ENCODE data around the gene MED4. TPM values are rescaled to one million over a fixed set of nuclear protein-coding genes. Genes with fewer than 3 reads are reported as not detected.

MED4 gene
- total RNA-seq, 1 experiment from 2014 or later: 51.7 TPM

DNA sequence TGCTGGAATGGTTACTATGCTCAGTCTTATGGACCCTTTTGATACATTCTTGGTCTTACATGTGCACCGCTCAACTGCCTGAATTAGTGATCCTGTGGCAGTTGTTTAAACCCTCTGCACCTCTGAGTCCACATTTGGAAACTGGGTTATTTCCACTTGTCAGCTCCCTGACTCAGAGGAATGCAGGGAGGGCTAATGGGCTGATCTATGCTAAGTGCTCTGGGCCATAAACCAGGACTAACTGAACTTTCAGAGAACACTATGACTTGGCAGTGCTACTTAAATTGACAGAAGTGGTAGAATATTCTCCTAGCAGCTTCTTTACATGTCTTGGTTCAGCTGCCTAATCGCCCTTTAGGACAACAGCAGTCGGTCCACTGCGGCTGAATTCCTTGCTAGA is 26.8 kb upstream of the MED4 start:
- no peak for TF ChIP-seq EZH2 (IDR thresholded peaks at IDR 0.05; ENCODE audit: borderline replicate concordance, low read depth, low read length, poor library complexity, severe bottlenecking)
- TF ChIP-seq, protein P1, sequence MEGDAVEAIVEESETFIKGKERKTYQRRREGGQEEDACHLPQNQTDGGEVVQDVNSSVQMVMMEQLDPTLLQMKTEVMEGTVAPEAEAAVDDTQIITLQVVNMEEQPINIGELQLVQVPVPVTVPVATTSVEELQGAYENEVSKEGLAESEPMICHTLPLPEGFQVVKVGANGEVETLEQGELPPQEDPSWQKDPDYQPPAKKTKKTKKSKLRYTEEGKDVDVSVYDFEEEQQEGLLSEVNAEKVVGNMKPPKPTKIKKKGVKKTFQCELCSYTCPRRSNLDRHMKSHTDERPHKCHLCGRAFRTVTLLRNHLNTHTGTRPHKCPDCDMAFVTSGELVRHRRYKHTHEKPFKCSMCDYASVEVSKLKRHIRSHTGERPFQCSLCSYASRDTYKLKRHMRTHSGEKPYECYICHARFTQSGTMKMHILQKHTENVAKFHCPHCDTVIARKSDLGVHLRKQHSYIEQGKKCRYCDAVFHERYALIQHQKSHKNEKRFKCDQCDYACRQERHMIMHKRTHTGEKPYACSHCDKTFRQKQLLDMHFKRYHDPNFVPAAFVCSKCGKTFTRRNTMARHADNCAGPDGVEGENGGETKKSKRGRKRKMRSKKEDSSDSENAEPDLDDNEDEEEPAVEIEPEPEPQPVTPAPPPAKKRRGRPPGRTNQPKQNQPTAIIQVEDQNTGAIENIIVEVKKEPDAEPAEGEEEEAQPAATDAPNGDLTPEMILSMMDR (conservative IDR thresholded peaks at IDR 0.05; ENCODE audit: low read depth, low read length): no peak
- no TSS peak for BruUV-seq (replicated peaks)
- no peaks in the 10 kb centered on the region for H3K36me3 ChIP-seq (ENCODE audit: insufficient read depth, low read length, poor library complexity, severe bottlenecking)

DNA sequence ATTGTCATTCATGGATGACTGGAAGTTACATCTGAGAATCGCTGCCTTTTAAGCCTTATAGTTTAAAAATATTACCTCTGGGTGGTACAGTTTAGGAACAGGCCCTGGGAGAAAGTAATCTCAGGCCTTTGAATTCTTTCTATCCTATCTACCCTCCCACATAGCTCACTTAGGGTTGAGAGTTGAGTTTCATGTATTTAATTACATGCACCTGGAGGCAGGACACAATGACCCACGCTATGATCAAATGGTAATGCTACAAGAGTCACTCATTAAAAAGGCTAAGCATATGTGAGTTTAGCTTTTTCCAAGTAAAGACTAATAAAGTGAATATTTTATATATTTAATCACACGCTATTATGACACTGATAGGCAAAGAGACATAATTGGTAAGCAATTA is 25.3 kb upstream of the MED4 start:
- H3K27me3 ChIP-seq (replicated peaks; ENCODE audit: insufficient read depth, low read depth, low read length, poor library complexity): no peaks in the 10 kb centered on the region
- CTCF ChIA-PET: no interaction called here
- TF ChIP-seq, protein P1 (conservative IDR thresholded peaks at IDR 0.05; ENCODE audit: low read depth, low read length): no peak
- TF ChIP-seq EZH2 (IDR thresholded peaks at IDR 0.05; ENCODE audit: borderline replicate concordance, low read depth, low read length, poor library complexity, severe bottlenecking): no peak
- H3K36me3 ChIP-seq (ENCODE audit: insufficient read depth, low read length, poor library complexity, severe bottlenecking): no peaks in the 10 kb centered on the region
- BruUV-seq (replicated peaks): no TSS peak
- H3K4me1 ChIP-seq (ENCODE audit: insufficient read depth, low read length, poor library complexity, severe bottlenecking): no peaks in the 10 kb centered on the region
- no peak overlapping the region for H3K4me3 ChIP-seq (ENCODE audit: low read depth, low read length, poor library complexity, severe bottlenecking)
- no peak for DNase-seq (ENCODE audit: low spot score)
- intact Hi-C loops (cut with micrococcal nuclease; ENCODE audit: unreplicated experiment): no loop called here
- no peak overlapping the region for H3K27ac ChIP-seq (ENCODE audit: low read depth, low read length, poor library complexity, severe bottlenecking)
- no peaks in the 10 kb centered on the region for H3K9me3 ChIP-seq (ENCODE audit: low read depth, low read length, poor library complexity, severe bottlenecking)
- POLR2A ChIA-PET (ENCODE audit: low non-redundant PET): no interaction called here

More for the DNA sequence above, 26.8 kb upstream of the MED4 start:
- no peak overlapping the region for H3K4me3 ChIP-seq (ENCODE audit: low read depth, low read length, poor library complexity, severe bottlenecking)
- no peak overlapping the region for H3K27ac ChIP-seq (ENCODE audit: low read depth, low read length, poor library complexity, severe bottlenecking)
- POLR2A ChIA-PET (ENCODE audit: low non-redundant PET): no interaction called here
- H3K27me3 ChIP-seq (replicated peaks; ENCODE audit: insufficient read depth, low read depth, low read length, poor library complexity): no peaks in the 10 kb centered on the region
- DNase-seq (ENCODE audit: low spot score): no peak
- H3K9me3 ChIP-seq (ENCODE audit: low read depth, low read length, poor library complexity, severe bottlenecking): no peaks in the 10 kb centered on the region
- CTCF ChIA-PET: no interaction called here
- no peaks in the 10 kb centered on the region for H3K4me1 ChIP-seq (ENCODE audit: insufficient read depth, low read length, poor library complexity, severe bottlenecking)
- intact Hi-C loops (cut with micrococcal nuclease; ENCODE audit: unreplicated experiment): no loop called here

DNA sequence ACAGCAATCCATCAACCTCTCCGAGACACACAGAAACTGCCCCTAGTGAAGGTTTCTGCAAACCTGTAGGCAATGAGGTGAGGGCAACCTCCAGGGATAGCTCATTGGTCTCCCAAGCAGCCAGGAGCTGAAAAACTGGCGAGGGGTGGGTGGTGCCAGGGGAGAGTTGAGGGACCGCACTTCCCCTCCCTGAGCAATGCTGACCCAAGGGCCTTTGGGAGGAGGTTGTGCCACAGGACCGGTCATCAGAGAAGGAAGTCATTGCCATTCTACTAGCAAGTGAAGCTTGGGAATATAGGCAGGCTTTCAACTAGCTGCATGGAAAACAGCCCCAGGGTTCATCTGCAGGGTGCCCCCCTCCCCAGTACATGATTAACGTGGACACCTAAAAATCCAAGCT is 23.1 kb upstream of the MED4 start:
- Histone ChIP-seq H3K27me3 (replicated peaks; ENCODE audit: insufficient read depth, low read depth, low read length, poor library complexity) (no peaks in the 10 kb centered on the region), H3K4me1 (ENCODE audit: insufficient read depth, low read length, poor library complexity, severe bottlenecking) (no peaks in the 10 kb centered on the region), H3K4me3 (ENCODE audit: low read depth, low read length, poor library complexity, severe bottlenecking) (no peak overlapping the region), H3K36me3 (ENCODE audit: insufficient read depth, low read length, poor library complexity, severe bottlenecking) (no peaks in the 10 kb centered on the region), H3K9me3 (ENCODE audit: low read depth, low read length, poor library complexity, severe bottlenecking) (no peaks in the 10 kb centered on the region), H3K27ac (ENCODE audit: low read depth, low read length, poor library complexity, severe bottlenecking) (no peak overlapping the region)
- ChIA-PET CTCF (no interaction called here), POLR2A (ENCODE audit: low non-redundant PET) (interaction anchor here (0.6 kb wide), 1 partner anchor 1675 kb away, joined by 4 read pairs; the partner anchor contains the start of gene KPNA3)
- intact Hi-C loops (cut with micrococcal nuclease; ENCODE audit: unreplicated experiment): no loop called here
- no peak for DNase-seq (ENCODE audit: low spot score)
- no TSS peak for BruUV-seq (replicated peaks)
- no peak for TF ChIP-seq EZH2 (IDR thresholded peaks at IDR 0.05; ENCODE audit: borderline replicate concordance, low read depth, low read length, poor library complexity, severe bottlenecking)
- TF ChIP-seq, protein P1 (conservative IDR thresholded peaks at IDR 0.05; ENCODE audit: low read depth, low read length): no peak

Data from A673 (cell line).